HepG2 (cell line): ENCODE results near the gene RASL10A. TPM values are rescaled to one million over a fixed set of nuclear protein-coding genes. Genes with fewer than 3 reads are reported as not detected.
A peak's percentile ranks its signal among the peaks of the same experiment; 100 is the strongest.

Experiments
- CREM ChIP-seq, 2 experiments: sonication (generic) in 1 of 2; formaldehyde crosslinking in 1 of 2; IDR thresholded peaks; 2 replicates each; pipeline versions ENCODE4 v1.4.0 to v1.6.1; 2016 to 2020; ENCODE audit warnings: antibody characterized with exemption in 1 of 2, mild to moderate bottlenecking in 1 of 2, missing genetic modification reagents in 1 of 2
- HNRNPLL ChIP-seq: fragments of 200-400 bp; formaldehyde crosslinking; IDR thresholded peaks from 2 replicates; pipeline ENCODE4 v1.6.1; 2017; ENCODE audit warnings: mild to moderate bottlenecking, low read depth, low read length; ENCODE audit not compliant: poor library complexity, severe bottlenecking
- HOXA7 ChIP-seq: sonication (generic); formaldehyde crosslinking; IDR thresholded peaks from 2 replicates; pipeline ENCODE4 v1.8.1; 2022; ENCODE audit warnings: mild to moderate bottlenecking, missing genetic modification reagents, moderate library complexity
- ISL2 ChIP-seq: sonication (generic); formaldehyde crosslinking; IDR thresholded peaks from 2 replicates; pipeline ENCODE4 v1.5.0; 2020; ENCODE audit warnings: missing genetic modification reagents
- MZF1 ChIP-seq: sonication (generic); formaldehyde crosslinking; IDR thresholded peaks from 2 replicates; pipeline ENCODE4 v1.8.1; 2023; ENCODE audit warnings: mild to moderate bottlenecking, missing genetic modification reagents, borderline replicate concordance
- NFE2L2 ChIP-seq: fragments of 150-350 bp; IDR thresholded peaks from 2 replicates; pipeline ENCODE4 v1.6.1; 2014; ENCODE audit warnings: low read length
- SNAPC2 ChIP-seq: sonication (generic); formaldehyde crosslinking; IDR thresholded peaks from 2 replicates; pipeline ENCODE4 v1.8.1; 2022; ENCODE audit warnings: mild to moderate bottlenecking, missing genetic modification reagents
- SRY ChIP-seq: sonication (generic); formaldehyde crosslinking; IDR thresholded peaks from 2 replicates; pipeline ENCODE4 v1.8.0; 2022; ENCODE audit warnings: mild to moderate bottlenecking, missing genetic modification reagents
- TARDBP ChIP-seq: sonication (generic); formaldehyde crosslinking; IDR thresholded peaks from 2 replicates; pipeline ENCODE4 v1.8.0; 2022; ENCODE audit warnings: mild to moderate bottlenecking, missing genetic modification reagents
- TBP ChIP-seq: sonication (generic); formaldehyde crosslinking; IDR thresholded peaks from 2 replicates; pipeline ENCODE4 v1.5.0; 2020; ENCODE audit warnings: missing genetic modification reagents
- TSC22D2 ChIP-seq: sonication (generic); formaldehyde crosslinking; IDR thresholded peaks from 2 replicates; pipeline ENCODE4 v1.5.1; 2020; ENCODE audit warnings: missing genetic modification reagents, mild to moderate bottlenecking, borderline replicate concordance
- ZMYM3 ChIP-seq: sonication (generic); formaldehyde crosslinking; IDR thresholded peaks from 2 replicates; pipeline ENCODE4 v1.5.1; 2020; ENCODE audit warnings: mild to moderate bottlenecking, missing genetic modification reagents
- ZNF143 ChIP-seq: sonication (generic); formaldehyde crosslinking; IDR thresholded peaks from 2 replicates; pipeline ENCODE4 v1.4.0; 2020; ENCODE audit warnings: missing genetic modification reagents
- ZNF207 ChIP-seq: fragments of 450-650 bp; IDR thresholded peaks from 2 replicates; pipeline ENCODE4 v1.6.1; 2016; ENCODE audit warnings: antibody characterized with exemption, borderline replicate concordance
- ZNF510 ChIP-seq: sonication (generic); formaldehyde crosslinking; IDR thresholded peaks from 2 replicates; pipeline ENCODE4 v1.4.0; 2020; ENCODE audit warnings: low read depth, mild to moderate bottlenecking, missing genetic modification reagents
- ZNF543 ChIP-seq: sonication (generic); formaldehyde crosslinking; IDR thresholded peaks from 2 replicates; pipeline ENCODE4 v1.4.0; 2020; ENCODE audit warnings: mild to moderate bottlenecking, missing genetic modification reagents
- ZNF563 ChIP-seq: sonication (generic); formaldehyde crosslinking; IDR thresholded peaks from 2 replicates; pipeline ENCODE4 v1.8.0; 2022; ENCODE audit warnings: mild to moderate bottlenecking, moderate library complexity, missing genetic modification reagents
- ZNF883 ChIP-seq: sonication (generic); formaldehyde crosslinking; IDR thresholded peaks from 2 replicates; pipeline ENCODE4 v1.5.1; 2020; ENCODE audit warnings: mild to moderate bottlenecking, missing genetic modification reagents; ENCODE audit errors: not compliant biosample characterization
- polyA plus RNA-seq, 8 experiments: library from polyadenylated mRNA; depleted of rRNA in 3 of 8; stranded (reverse) in 7 of 8; unstranded in 1 of 8; fragments of >200 nt; fragmentation: Illumina TruSeq in 4 of 8; extraction: Trizol in 4 of 8; gene quantifications; 2 replicates each; pipeline versions ENCODE4 v1.2.1 to v1.2.3, GENCODE V29; 2011 to 2016; ENCODE audit warnings: low read depth in 4 of 8, missing spikeins in 1 of 8, mixed read lengths in 1 of 8; ENCODE audit not compliant: insufficient read depth in 1 of 8
- total RNA-seq, 5 experiments: library from RNA; depleted of rRNA; stranded (reverse); fragments of >200 nt; fragmentation: Illumina TruSeq; extraction: Trizol; gene quantifications; 2 replicates each; pipeline ENCODE4 v1.2.3, GENCODE V29; 2016; ENCODE audit warnings: low read depth in 1 of 5
- TF ChIP-seq, protein P1 (sequence below): sonication (generic); formaldehyde crosslinking; conservative IDR thresholded peaks from 2 replicates; pipeline ENCODE4 v1.4.0; 2020; ENCODE audit warnings: mild to moderate bottlenecking, missing genetic modification reagents, moderate library complexity
- TF ChIP-seq, protein P2 (sequence below): sonication (generic); formaldehyde crosslinking; IDR thresholded peaks from 2 replicates; pipeline ENCODE4 v1.8.0; 2022; ENCODE audit warnings: mild to moderate bottlenecking, missing genetic modification reagents
- TF ChIP-seq, protein P3 (sequence below): sonication (generic); formaldehyde crosslinking; IDR thresholded peaks from 2 replicates; pipeline ENCODE4 v1.9.0; 2022; ENCODE audit warnings: low read depth, missing genetic modification reagents

Gene RASL10A
- total and polyA plus RNA-seq, 2 of the 13 experiments (the other 11 are each of a cell fraction or from before 2014, with no cell fraction given): 0.05 to 0.22 TPM

DNA sequence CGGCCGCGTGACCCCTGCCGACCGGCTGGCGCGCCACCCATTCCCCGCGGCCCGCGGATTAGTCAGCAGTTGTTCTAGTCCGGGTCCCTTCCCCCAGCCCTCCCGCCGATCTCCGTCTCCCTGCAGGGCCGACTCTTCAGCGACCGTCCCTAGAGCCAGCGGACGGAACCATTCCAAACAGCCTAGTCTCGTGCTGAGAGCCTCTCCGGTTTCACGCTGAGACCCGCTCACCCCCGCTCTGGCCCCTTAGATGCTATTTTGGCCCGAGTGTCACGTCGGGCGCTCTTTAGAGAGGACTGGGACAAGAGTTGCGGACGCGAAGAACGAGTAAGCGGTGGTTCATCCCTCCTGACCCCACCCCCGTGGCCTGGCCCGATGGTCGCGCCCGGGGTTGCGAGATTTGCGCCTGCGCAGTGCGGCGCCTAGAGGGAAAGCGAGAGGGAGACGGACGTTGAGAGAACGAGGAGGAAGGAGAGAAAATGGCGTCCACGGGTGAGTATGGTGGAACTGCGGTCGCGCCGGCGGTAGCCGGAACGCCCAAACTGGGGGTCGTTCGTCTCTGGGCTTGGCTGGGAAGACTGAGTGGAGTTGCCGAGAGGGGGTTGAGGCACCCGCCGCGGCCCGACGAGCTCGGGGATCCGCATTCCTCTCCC, 47.5 kb downstream of the RASL10A start, which contains the start of the genes EWSR1 and RHBDD3 (continued):
- TF ChIP-seq, protein P1, sequence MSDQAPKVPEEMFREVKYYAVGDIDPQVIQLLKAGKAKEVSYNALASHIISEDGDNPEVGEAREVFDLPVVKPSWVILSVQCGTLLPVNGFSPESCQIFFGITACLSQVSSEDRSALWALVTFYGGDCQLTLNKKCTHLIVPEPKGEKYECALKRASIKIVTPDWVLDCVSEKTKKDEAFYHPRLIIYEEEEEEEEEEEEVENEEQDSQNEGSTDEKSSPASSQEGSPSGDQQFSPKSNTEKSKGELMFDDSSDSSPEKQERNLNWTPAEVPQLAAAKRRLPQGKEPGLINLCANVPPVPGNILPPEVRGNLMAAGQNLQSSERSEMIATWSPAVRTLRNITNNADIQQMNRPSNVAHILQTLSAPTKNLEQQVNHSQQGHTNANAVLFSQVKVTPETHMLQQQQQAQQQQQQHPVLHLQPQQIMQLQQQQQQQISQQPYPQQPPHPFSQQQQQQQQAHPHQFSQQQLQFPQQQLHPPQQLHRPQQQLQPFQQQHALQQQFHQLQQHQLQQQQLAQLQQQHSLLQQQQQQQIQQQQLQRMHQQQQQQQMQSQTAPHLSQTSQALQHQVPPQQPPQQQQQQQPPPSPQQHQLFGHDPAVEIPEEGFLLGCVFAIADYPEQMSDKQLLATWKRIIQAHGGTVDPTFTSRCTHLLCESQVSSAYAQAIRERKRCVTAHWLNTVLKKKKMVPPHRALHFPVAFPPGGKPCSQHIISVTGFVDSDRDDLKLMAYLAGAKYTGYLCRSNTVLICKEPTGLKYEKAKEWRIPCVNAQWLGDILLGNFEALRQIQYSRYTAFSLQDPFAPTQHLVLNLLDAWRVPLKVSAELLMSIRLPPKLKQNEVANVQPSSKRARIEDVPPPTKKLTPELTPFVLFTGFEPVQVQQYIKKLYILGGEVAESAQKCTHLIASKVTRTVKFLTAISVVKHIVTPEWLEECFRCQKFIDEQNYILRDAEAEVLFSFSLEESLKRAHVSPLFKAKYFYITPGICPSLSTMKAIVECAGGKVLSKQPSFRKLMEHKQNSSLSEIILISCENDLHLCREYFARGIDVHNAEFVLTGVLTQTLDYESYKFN (CRISPR knock-in tag): peak; percentile 31
- TF ChIP-seq SNAPC2 (no peak), TSC22D2 (CRISPR knock-in tag) (no peak), SRY (CRISPR knock-in tag) (no peak), ZNF563 (no peak), ISL2 (CRISPR knock-in tag) (no peak; the same call in 1 of the 2 replicates), HOXA7 (CRISPR knock-in tag) (no peak), CREM (IDR thresholded peaks at IDR 0.05) (peak; percentile 61; the same call in 1 of the 2 replicates), CREM (CRISPR knock-in tag; IDR thresholded peaks at IDR 0.05) (no peak), TARDBP (CRISPR knock-in tag) (peak; percentile 94), HNRNPLL (peak; percentile 71), ZNF207 (no peak), ZNF510 (CRISPR knock-in tag) (no peak), ZNF543 (peak; percentile 75; the same call in 1 of the 2 replicates), ZMYM3 (peak; percentile 69), ZNF143 (0 out of 2 replicates have a peak, but pooled peaks have one; percentile 6), MZF1 (CRISPR knock-in tag) (no peak), TBP (no peak), ZNF883 (CRISPR knock-in tag) (peak; percentile 16), NFE2L2 (peak; percentile 28; the same call in 1 of the 2 replicates)
- TF ChIP-seq, protein P2, sequence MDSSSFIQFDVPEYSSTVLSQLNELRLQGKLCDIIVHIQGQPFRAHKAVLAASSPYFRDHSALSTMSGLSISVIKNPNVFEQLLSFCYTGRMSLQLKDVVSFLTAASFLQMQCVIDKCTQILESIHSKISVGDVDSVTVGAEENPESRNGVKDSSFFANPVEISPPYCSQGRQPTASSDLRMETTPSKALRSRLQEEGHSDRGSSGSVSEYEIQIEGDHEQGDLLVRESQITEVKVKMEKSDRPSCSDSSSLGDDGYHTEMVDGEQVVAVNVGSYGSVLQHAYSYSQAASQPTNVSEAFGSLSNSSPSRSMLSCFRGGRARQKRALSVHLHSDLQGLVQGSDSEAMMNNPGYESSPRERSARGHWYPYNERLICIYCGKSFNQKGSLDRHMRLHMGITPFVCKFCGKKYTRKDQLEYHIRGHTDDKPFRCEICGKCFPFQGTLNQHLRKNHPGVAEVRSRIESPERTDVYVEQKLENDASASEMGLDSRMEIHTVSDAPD (CRISPR knock-in tag): peak; percentile 41; the same call in 1 of the 2 replicates
- TF ChIP-seq, protein P3, sequence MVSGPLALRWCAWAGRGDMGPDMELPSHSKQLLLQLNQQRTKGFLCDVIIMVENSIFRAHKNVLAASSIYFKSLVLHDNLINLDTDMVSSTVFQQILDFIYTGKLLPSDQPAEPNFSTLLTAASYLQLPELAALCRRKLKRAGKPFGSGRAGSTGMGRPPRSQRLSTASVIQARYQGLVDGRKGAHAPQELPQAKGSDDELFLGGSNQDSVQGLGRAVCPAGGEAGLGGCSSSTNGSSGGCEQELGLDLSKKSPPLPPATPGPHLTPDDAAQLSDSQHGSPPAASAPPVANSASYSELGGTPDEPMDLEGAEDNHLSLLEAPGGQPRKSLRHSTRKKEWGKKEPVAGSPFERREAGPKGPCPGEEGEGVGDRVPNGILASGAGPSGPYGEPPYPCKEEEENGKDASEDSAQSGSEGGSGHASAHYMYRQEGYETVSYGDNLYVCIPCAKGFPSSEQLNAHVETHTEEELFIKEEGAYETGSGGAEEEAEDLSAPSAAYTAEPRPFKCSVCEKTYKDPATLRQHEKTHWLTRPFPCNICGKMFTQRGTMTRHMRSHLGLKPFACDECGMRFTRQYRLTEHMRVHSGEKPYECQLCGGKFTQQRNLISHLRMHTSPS: no peak; the same call in 1 of the 2 replicates
